ENCODE measurements around the gene JADE3.

DNA sequence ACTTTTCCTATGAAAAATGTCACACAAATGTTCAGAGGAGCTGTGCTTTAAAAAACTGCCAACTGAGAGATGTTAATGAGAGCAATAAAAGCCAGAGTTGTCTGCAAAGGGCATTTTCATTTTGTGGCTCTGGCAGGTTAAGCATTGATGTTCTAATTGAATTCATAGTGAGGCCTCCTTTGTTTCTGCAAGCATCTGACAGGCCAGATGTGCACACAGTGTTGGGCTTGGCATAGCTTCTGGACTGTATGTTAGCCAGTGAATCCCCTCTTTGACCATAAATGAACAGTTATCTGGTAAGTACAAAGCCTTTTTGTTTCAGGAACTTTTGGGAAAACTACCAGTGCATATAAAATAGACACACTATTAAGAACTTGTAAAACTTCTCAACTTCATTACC is 81.9 kb downstream of the JADE3 start:
- no peak for TF ChIP-seq CTCF (IDR thresholded peaks at IDR 0.05)
- no peak for TF ChIP-seq POLR2A (IDR thresholded peaks at IDR 0.05)

Data from heart left ventricle (tissue), 13 donors.